Activated CD8-positive, alpha-beta memory T cell treated with anti-CD3 and anti-CD28 coated beads, Interleukin-2, amount 50 U/mL, for 48 hours (primary cell): ENCODE results near the gene EDA.

Experiments
- DNase-seq: peaks from one replicate; pipeline ENCODE4 v3.0.0-alpha.2; 2020

Gene EDA

DNA sequence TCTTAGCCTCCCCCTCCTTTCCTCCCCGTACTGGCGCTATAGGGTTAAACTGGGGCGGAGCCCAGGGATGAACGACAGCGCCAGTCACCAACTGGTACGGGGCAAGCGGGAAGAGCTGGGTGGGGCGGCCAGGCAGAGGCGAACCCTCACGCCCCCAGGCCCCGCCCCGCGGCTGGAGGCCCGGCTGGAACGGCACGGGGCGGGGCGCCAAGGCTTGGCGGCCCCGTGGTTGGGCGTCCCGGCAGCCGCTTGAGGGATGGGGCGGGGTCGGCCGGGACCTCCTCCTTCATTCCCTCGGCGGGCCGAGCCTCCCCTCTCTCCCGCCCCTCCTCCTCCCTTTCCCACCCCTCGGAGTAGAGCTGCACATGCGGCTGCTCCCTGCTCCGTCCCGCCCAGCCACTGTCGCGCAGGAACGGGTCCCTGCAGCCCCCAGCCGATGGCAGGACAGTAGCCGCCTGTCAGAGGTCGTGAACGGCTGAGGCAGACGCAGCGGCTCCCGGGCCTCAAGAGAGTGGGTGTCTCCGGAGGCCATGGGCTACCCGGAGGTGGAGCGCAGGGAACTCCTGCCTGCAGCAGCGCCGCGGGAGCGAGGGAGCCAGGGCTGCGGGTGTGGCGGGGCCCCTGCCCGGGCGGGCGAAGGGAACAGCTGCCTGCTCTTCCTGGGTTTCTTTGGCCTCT, at the start of gene EDA:
Gene EDA, plus strand, starts transcription at position 335 of the 678 bp plus-strand sequence.
- peak; percentile 80 for DNase-seq

- no peak for DNase-seq
Observed at GRCh38 chrX:69568828-69569227, 47.1 kb upstream of the EDA start.

GRCh38 chrX:69597399-69597798, 18.5 kb upstream of the EDA start:
- no peak for DNase-seq

GRCh38 chrX:69600182-69600581, 15.7 kb upstream of the EDA start:
- DNase-seq, result no peak

GRCh38 chrX:69603566-69604194, 12.2 kb upstream of the EDA start:
- no peak for DNase-seq

- no peak for DNase-seq
Observed at GRCh38 chrX:69605521-69605920, 10.4 kb upstream of the EDA start.

DNA sequence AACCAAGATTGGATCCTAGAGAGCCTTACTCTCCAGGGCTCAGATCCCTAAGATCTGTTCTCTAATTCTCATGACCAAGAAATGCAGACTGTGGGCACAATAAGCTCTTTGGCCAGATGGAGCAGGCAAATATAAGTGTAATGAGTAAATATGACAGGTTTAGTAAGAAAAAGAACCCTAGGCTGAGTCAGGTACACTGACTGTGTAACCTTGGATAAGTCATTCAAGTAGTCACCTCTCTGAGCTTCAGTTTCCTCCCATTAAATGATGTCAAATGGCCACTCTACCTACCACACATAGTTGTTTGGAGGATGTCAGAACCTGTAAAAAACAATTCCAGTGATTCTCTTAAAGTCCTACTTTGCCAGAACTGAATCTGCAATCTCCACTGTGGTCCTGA, 8.3 kb upstream of the EDA start:
- no peak for DNase-seq

DNA sequence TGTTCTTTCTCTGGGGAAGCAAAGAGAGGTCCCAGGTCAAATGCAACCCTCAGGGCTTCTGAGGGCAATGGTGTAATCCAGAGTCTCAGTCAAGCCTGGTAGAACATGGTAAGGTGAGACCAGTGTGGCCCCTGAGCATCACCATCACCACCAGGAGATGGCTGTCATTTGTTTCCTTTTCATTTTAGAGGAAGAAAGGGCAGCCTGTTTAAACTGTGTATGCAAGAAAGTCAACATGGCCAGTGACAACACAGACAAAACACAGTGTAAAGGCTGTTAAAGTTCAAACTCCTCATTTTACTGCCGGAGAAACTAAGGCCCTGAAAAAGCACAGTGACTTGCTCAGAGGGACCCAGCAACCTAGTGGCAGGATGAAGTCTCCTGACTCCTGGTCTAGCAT, 2.0 kb upstream of the EDA start:
- DNase-seq, result no peak

- DNase-seq, result no peak
Observed at GRCh38 chrX:69614886-69615285, 1.0 kb upstream of the EDA start.

- DNase-seq, result no peak
Observed at GRCh38 chrX:69615342-69615741, 571 bp upstream of the EDA start.

DNA sequence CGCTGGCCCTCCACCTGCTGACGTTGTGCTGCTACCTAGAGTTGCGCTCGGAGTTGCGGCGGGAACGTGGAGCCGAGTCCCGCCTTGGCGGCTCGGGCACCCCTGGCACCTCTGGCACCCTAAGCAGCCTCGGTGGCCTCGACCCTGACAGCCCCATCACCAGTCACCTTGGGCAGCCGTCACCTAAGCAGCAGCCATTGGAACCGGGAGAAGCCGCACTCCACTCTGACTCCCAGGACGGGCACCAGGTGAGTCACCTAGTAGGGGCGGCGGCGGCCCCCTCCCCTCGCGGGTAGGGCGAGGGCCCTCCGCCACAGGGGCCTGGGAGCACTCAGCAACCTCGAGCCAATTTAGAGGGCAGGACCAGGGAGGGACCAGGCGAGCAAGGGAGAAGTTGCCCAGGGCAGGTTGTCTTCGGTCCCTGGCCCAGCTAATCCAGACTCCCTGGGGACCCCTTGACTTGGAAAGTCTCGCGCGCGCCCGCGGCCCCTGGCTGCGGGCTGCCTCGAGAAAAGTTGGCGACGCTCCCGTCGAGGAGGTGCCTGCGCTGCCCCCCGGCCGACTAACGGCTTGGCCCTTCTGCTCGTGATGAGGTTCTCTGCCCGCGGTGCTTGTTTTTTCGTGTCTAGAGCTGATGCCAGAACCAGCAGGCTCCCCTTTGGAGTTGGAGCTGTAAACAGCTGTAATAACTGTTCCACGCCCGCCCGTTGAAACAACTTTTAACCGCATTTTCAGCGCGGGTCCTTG, 717 bp downstream of the EDA start:
- DNase-seq, result peak; percentile 41

DNA sequence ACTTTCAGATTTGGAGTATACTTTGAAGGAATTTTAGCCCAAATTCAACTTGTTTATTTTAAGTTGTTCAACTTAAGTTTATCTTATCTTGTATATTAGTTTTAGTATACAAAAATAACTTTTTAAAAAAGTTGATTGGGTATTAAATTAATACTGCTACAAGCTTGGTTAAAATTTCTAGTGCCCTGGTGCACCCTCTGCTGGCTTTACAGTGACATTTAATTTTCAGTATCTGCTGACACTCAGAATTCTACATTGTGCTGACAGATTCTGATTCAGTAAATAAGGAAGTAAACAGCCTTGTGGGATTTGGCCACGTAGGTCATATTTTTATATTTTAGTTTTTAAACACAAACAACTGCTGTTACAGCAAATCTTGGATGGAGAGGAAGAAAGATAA, 2.9 kb downstream of the EDA start:
- no peak for DNase-seq

DNA sequence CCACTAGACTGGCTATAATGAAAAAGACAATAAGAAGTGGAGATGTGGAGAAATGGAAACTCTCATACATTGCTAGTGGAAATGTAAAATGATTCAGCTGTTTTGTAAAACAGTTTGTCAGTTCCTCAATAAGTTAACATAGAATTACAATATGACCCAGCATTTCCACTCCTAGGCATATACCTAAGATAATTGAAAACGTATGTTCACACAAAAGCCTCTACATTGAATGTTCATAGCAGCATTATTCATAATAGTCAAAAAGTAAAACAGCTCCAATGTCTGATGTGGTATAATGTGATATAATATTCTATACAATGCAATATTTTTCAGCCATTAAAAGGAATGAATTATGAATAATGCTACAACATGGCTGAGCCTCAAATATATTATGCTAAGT, 10.2 kb downstream of the EDA start:
- DNase-seq, result no peak

DNA sequence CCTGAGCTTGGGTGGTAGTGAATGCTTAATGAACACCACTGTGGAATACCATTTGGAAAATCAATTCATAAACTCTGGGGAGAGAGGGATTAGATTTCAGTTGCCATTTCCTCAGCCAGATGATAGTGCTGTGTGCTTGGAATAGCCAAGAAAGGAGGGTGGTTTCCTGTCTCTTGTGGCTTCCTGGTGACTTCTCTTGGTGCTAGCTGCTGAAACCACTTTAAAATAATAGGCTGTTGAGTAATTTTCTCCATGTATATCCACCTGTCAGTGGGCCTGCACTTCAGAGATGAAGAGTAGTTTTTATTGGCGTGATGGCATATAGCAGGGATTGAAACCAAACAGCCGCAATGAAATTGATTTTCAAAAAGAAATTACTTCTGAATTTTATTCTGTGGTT, 11.8 kb downstream of the EDA start:
- DNase-seq, result no peak

DNA sequence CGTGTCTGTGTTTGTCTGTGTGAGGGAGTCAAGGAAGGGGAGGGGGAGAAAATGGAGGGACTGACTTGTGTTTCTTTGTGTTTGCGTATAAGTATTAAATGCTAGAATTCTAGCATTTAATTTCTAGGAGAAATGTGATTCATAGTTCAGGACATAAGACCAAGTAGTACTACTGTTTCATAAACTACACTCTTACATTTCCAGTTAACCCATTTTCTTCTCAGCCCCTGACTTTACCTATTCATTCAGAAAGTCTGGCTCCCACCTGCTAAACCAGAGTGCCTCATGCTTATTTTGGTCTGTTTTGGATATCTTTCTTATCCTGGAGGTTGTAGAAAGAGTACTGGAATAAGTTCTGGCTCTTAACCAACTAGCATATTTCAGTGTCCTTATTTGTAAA, 14.2 kb downstream of the EDA start:
- DNase-seq, result no peak

GRCh38 chrX:69664693-69665092, 48.8 kb downstream of the EDA start:
- no peak for DNase-seq

DNA sequence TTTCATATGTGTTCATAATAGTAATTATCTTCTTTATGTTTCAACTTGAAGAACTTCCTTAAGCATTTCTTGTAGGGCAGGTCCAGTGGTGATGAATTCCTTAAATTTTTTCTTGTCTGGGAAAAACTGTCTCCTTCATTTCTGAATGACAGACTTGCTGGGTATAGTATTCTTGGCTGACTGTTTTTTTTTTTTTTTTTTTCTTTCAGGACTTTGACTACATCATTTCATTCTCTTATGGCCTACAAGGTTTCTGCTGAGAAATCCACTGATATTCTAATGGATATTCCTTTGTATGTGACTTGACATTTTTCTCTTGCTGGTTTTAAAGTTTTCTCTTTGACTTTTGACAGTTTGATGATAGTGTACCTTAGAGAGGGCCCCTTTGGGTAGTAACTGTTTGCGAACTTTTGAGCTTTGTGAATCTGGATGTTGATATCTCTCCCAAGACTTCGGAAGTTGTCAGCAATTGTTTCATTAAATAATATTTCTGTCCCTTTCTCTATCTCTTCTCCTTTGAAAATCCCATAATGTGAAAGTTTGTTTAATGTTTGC, 54.2 kb downstream of the EDA start:
- DNase-seq, result no peak

- DNase-seq, result no peak
Observed at GRCh38 chrX:69674891-69675290, 59.0 kb downstream of the EDA start.

DNA sequence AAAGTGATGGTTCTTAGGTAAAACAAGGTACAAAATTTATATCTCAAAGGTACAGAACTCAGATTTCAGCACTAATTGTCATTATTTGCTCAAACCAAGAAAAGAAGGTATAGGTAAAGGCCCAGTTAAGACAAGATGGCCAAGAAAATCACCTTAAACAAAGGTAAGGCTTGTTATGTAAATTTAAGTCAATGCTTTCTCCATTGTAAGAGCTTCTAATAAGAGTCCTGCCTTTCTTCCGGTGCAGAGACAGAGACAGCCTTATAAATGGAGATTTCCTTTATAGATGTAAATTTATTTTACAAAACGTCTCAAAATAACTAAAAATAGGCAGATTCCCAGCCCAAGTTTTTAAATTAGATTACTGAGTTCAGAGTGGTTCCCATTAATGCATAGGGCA, 89.9 kb downstream of the EDA start:
- no peak for DNase-seq

- DNase-seq, result no peak
Observed at GRCh38 chrX:69718102-69718501, 102.2 kb downstream of the EDA start.

DNA sequence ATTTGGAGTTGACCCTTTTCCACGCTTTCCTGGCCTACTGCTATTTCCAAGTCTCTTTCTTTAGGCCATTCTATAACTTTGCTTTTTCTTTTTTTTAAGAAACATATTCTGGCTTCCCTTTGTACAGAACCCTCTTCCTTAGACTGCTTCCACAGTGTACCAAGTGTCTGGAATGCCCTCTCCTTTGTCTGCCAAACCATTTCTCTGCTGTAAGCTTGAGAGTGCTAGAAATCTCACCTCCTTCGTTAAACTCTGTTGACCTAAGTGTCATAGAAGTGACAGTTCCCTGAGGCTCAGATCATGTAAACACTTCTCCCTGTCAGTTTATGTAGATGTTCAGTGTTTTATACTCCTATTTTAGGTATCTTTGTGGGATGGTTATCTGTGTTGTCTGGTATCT, 108.4 kb downstream of the EDA start:
- no peak for DNase-seq

DNA sequence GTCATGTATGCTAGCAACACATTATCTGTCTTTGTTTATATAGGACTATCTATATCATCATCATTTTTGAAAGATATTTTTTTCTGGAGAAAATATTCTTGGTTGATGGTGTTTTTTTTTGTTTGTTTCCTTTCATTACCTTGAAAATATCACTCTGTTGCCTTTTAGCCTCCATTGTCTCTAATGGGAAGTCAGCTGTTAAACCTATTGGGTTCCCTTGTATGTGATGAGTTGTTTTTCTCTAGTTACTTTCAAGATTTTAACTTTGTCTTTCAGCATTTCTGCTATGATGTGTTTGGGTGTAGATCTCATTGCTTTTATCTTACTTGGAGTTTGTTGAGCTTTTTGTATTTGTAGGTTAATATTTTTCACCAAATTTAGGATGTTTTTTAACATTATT, 124.4 kb downstream of the EDA start:
- DNase-seq, result no peak

GRCh38 chrX:69741721-69742120, 125.8 kb downstream of the EDA start:
- DNase-seq, result no peak

DNA sequence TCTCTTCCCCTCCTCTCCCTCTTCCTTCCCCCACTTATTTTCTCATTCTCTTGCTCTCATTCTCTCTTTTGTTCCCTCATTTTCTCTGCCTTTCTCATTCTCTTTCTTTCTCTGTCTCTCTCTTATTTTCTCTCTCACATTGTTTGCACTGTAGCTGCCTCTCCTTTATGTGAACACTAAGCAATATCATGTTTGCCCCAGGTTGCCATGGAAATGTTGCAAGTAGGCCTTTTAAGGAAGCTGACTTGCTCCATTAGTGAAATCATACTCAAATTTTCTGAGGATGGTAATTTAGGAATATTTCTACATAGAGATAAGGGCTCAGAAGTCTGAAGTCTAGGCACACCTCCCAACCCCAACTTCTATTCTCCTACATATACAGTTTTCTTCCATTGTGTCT, 130.1 kb downstream of the EDA start:
- no peak for DNase-seq
